Colonic mucosa (tissue), 4 donors: ENCODE results near the gene CACFD1. TPM values are rescaled to one million over a fixed set of nuclear protein-coding genes. Genes with fewer than 3 reads are reported as not detected.

Experiments used
- DNase-seq: peaks from one replicate; pipeline ENCODE4 v3.0.0-alpha.2; 2020
- H3K27ac ChIP-seq: fragments of 200-600 bp; one replicate; pipeline ENCODE4 v1.8.0; 2021
- H3K27me3 ChIP-seq: fragments of 200-600 bp; one replicate; pipeline ENCODE4 v1.8.0; 2021
- H3K36me3 ChIP-seq: fragments of 200-600 bp; one replicate; pipeline ENCODE4 v1.8.0; 2021
- H3K4me1 ChIP-seq: fragments of 200-600 bp; one replicate; pipeline ENCODE4 v1.8.0; 2021; ENCODE audit warnings: mild to moderate bottlenecking
- H3K4me3 ChIP-seq: fragments of 200-600 bp; one replicate; pipeline ENCODE4 v1.8.0; 2021
- H3K9ac ChIP-seq, 2 donors: one replicate each; pipeline ENCODE4 v1.7.0; 2013; ENCODE audit warnings: control low read depth in 2 of 2, low read depth in 2 of 2, low read length in 2 of 2
- H3K9me3 ChIP-seq: fragments of 200-600 bp; one replicate; pipeline ENCODE4 v1.8.0; 2021
- intact Hi-C: fragments of 100-400 bp; cut with DNase I; formaldehyde crosslinking; loops from one replicate; pipeline ENCODE4 v1.14.1; 2022
- total RNA-seq, 2 donors: library from RNA; stranded (reverse); fragmentation: NEBNext Ultra II Directional in 1 of 2; extraction: Animal tissue kit (Norgen Biotek cat#: 25700) in 1 of 2; gene quantifications; one replicate each; pipeline ENCODE4 v1.2.1, GENCODE V29; 2021
- TF ChIP-seq, protein P1 (sequence below): fragments of 200-600 bp; IDR thresholded peaks from one replicate; pipeline ENCODE4 v1.8.0; 2022; ENCODE audit warnings: antibody characterized with exemption, mild to moderate bottlenecking
- donor health status: healthy.
- donor health status: DM: no; HTN: no; CAD: no.
- donor health status: DM: no; HTN: no; CAD: no.

Gene CACFD1
- total RNA-seq, 2 donors from 2014 or later = 56.8 to 60.7 TPM

DNA sequence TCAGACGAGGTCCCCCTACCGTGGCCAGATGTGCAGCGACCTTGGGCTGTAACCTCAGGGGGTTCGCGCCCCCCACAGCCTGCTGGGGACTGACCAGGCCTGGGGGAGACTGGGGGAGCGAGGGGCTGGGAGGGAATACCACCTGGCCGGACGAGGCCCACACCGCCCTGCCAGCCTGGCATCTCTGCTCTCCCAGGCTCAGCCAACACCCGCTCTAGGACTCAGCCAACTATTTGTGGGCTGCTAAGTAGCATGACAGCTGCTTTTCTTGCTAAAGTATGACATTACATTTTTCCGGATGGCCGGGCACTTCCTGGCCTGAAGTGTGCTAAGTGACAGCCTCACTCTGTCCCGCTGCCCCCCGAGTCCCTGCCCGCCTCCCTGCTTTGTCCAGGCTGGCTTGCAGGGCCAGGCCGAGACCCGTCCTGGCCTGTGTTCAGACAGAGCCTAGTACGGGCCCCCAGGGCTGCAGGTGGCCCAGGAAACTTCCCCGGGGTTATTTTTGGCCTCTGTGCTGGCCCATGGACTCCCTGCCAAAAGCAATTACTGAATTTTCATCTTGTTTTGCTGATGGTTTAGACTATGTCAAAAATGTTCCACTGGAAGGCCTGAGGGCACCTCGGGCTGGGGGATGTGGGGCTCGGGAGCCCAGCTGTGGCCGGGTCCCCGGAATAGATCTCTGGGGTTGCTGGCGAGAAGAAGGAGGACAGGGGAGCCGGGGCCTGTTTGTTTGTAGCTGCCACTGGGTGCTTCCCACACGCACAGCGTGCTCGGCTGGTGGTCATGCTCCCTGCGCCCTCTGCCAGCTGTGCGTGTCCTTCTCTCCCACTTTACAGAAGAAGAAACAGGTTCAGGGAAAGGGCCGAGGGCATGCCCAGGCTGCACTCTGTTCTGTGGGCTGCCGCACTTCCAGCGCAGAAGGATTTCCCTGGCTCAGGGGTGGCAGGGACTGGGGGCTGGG, 32.6 kb downstream of the CACFD1 start:
- Histone ChIP-seq H3K9ac (no peak overlapping the region), H3K4me1 (no peaks in the 10 kb centered on the region), H3K4me3 (no peak overlapping the region), H3K36me3 (no peaks in the 10 kb centered on the region), H3K9me3 (no peaks in the 10 kb centered on the region), H3K27me3 (no peaks in the 10 kb centered on the region), H3K27ac (no peak overlapping the region)
- intact Hi-C loops = no loop called here
- TF ChIP-seq, protein P1, sequence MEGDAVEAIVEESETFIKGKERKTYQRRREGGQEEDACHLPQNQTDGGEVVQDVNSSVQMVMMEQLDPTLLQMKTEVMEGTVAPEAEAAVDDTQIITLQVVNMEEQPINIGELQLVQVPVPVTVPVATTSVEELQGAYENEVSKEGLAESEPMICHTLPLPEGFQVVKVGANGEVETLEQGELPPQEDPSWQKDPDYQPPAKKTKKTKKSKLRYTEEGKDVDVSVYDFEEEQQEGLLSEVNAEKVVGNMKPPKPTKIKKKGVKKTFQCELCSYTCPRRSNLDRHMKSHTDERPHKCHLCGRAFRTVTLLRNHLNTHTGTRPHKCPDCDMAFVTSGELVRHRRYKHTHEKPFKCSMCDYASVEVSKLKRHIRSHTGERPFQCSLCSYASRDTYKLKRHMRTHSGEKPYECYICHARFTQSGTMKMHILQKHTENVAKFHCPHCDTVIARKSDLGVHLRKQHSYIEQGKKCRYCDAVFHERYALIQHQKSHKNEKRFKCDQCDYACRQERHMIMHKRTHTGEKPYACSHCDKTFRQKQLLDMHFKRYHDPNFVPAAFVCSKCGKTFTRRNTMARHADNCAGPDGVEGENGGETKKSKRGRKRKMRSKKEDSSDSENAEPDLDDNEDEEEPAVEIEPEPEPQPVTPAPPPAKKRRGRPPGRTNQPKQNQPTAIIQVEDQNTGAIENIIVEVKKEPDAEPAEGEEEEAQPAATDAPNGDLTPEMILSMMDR = no peak
- no peak for DNase-seq

DNA sequence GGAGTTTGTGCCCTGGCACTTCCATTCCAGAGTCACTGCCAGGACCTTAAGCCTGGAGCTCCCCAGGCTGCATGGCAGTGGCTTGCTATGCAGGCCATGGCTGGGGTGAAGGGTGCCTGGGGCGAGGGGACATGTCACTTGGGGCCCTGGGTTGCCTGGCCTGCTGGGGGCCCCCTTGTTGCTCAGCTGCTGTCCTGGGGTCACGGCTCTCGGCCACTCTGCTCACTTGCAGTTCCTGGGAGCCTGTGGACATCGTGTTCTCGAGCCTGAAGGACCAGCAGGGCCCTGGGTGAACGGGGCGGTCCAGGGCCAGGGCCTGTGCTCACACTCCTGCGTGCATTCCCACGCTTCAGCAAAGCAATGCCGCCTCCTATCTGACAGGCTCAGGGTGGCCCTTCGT, 33.6 kb downstream of the CACFD1 start:
- Histone ChIP-seq H3K27me3 (no peaks in the 10 kb centered on the region), H3K4me1 (no peaks in the 10 kb centered on the region), H3K4me3 (no peak overlapping the region), H3K9ac (no peak overlapping the region), H3K9me3 (no peaks in the 10 kb centered on the region), H3K36me3 (no peaks in the 10 kb centered on the region), H3K27ac (no peak overlapping the region)
- no peak for DNase-seq
- TF ChIP-seq, protein P1 = no peak
- intact Hi-C loops = no loop called here

DNA sequence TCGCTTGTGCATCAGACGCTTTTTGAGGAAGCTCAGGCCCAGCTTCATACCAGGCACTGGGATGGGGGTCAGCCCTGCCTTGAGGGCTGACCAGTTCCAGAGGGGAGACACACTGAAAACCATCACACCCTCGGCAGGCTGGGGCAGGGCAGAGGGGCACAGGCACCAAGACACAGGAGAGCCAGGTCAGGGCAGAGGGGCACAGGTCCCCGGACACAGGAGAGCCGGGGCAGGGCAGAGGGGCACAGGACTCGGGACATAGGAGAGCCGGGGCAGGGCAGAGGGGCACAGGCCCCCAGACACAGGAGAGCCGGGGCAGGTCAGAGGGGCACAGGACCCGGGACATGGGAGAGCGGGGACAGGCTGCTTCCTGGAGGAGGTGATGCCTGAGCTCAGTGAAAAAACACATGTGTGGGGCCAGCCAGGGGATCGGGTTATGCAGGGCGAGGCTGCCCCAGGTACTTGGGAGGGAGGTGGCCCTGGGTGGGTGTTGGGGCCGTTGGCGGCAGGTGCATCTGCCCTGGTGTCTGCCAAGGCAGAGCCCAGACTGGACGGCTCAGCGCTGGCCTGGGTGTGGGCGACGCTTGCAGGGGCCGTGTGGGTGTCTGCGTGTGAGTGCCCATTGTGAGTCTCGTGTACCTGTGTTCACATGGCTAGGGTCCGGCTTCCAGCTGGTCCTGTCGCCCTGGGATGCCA, 34.2 kb downstream of the CACFD1 start:
- no peak overlapping the region for H3K9ac ChIP-seq
- H3K4me1 ChIP-seq = no peaks in the 10 kb centered on the region
- no peak overlapping the region for H3K4me3 ChIP-seq
- intact Hi-C loops = no loop called here
- H3K36me3 ChIP-seq = no peaks in the 10 kb centered on the region
- no peak for DNase-seq
- H3K27ac ChIP-seq = no peak overlapping the region
- H3K9me3 ChIP-seq = no peaks in the 10 kb centered on the region
- TF ChIP-seq, protein P1 = no peak
- H3K27me3 ChIP-seq = no peaks in the 10 kb centered on the region

DNA sequence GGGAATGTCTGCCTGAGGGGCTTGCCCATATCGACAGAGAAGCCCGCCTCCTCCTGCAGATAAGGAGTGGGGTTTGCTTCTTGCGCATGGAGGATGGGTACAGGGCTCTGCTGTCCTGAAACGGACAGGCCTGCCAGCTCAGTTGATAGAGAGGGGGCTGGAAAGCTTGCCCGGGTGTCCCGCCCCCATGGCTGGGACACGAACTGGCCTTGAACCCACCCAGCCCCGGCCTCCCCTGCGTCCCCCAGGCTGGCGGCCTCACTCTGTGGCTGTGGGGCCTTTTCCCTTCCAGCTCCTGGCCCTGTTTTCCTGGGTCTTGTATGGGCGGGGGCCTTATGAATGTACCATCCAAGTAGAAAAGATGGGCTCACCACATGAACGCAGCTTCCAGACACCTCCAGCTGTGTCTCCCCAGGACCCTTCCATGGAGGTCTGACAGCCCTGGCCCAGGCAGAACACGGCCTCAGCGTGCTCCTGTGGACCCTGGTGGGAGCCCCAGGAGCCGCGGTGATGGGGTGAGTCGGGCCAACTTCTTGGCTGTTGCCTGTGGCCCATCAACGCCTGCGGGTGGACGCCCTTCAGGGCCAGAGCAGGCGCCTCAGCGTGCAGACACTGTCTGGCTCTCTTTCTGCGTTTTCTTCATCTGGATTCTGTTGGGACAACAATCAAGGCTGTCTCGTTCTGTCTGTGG, 35.0 kb downstream of the CACFD1 start:
- Histone ChIP-seq H3K4me3 (no peak overlapping the region), H3K9me3 (no peaks in the 10 kb centered on the region), H3K27me3 (no peaks in the 10 kb centered on the region), H3K4me1 (peaks cover 2% of the 10 kb centered on the region), H3K27ac (no peak overlapping the region), H3K36me3 (no peaks in the 10 kb centered on the region), H3K9ac (no peak overlapping the region)
- intact Hi-C loops = no loop called here
- TF ChIP-seq, protein P1 = no peak
- no peak for DNase-seq
